ENCODE data around the gene NCAPD3. TPM values are rescaled to one million over a fixed set of nuclear protein-coding genes. Genes with fewer than 3 reads are reported as not detected.

NCAPD3 gene
- total RNA-seq, 3 donors from 2014 or later = 12.6 to 19.8 (median 16.6) TPM

DNA sequence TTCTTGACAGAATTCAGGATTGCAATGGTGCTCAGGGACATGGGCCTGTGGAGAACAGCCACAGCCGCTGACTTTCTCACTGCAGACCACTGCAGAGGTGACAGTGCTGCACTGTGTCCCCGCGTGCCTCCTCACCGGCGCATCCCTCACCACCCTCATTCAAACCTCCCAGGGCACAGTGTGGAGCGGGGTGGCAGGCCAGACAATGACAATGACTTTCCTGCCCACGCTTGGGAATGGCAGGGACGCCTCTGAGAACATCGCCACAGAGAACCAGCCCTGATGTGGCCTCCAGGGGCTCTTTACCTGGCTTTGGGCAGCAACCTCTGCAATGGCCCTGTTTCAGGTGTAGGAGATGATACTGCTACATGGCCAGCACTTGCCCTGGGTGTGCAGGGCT is 65.7 kb downstream of the NCAPD3 start:
- DNase-seq (no peak), ATAC-seq (no peak)
- Histone ChIP-seq H3K9me3 (no peaks in the 10 kb centered on the region), H3K4me1 (ENCODE audit: low read depth) (no peaks in the 10 kb centered on the region), H3K36me3 (ENCODE audit: low read depth) (no peaks in the 10 kb centered on the region), H3K4me3 (no peak overlapping the region)
- TF ChIP-seq, protein P1, sequence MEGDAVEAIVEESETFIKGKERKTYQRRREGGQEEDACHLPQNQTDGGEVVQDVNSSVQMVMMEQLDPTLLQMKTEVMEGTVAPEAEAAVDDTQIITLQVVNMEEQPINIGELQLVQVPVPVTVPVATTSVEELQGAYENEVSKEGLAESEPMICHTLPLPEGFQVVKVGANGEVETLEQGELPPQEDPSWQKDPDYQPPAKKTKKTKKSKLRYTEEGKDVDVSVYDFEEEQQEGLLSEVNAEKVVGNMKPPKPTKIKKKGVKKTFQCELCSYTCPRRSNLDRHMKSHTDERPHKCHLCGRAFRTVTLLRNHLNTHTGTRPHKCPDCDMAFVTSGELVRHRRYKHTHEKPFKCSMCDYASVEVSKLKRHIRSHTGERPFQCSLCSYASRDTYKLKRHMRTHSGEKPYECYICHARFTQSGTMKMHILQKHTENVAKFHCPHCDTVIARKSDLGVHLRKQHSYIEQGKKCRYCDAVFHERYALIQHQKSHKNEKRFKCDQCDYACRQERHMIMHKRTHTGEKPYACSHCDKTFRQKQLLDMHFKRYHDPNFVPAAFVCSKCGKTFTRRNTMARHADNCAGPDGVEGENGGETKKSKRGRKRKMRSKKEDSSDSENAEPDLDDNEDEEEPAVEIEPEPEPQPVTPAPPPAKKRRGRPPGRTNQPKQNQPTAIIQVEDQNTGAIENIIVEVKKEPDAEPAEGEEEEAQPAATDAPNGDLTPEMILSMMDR (IDR thresholded peaks at IDR 0.05) = no peak
- intact Hi-C loops (cut with DNase I, micrococcal nuclease) = no loop called here

DNA sequence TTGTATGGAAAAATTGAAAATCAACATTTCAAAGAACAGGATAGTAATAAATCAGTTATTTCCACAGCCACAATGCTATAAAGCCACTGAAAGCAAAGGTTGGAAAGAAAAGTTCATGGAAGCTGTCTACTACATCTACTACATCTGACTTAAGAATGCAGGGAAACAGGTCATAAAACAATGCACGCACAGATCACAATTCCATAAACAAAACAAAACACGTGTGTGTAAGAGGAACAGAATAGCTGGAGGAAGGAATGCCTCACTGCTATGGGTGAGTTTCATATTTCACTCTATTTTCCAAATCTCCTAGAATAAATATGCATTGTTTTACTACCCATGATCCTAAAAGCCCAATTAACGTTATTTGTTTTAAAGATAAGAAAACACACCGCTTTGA is 66.3 kb downstream of the NCAPD3 start:
- DNase-seq = no peak

DNA sequence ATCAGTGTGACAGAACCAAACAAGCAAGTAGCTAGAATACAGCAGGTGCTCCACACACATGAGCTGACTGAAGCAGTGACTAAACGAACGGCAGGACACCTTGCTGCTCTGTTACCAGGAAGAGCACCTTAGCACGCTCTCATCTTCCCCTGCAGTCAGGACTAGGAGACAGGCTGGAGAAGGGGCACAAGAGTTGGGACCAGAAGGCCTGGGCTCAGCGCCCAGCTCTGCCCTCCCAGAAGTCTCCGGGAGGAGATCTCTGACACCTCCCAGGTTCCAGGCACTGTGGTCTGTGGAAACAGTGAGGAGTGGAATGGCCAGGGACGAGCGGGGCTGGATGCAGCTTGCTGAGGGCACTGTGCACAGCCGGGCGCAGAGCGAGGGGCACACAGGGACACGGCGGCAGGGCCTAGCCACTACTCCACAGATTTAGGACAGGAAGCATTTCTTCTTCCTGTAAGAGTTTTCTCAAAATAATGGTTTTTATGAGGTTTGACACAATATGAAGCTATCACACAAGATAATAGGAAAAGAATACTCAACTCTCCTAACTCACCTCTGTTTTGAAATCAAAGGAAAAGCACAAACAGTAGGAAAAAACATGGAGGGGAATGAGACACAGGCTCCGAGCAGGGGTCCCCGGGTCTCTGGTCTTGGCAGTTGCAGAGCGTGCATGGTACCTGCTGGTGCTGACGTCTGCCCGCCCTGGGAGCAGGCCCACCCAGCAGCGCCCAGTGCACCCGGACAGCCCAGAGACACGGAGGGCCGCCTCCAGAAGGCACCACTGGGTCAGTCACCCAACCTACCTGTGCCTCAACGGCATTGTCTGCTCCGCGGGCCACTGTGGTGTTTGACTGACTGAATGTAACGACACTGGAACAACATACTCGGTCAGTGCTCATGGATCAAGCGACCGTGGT is 67.6 kb downstream of the NCAPD3 start:
- TF ChIP-seq, protein P1 (IDR thresholded peaks at IDR 0.05) = no peak
- no peaks in the 10 kb centered on the region for H3K36me3 ChIP-seq (ENCODE audit: low read depth)
- H3K4me3 ChIP-seq = no peak overlapping the region
- ATAC-seq (no peak), DNase-seq (no peak)
- intact Hi-C loops (cut with DNase I, micrococcal nuclease) = no loop called here
- H3K9me3 ChIP-seq = no peaks in the 10 kb centered on the region
- no peaks in the 10 kb centered on the region for H3K4me1 ChIP-seq (ENCODE audit: low read depth)

More for the DNA sequence above, 66.3 kb downstream of the NCAPD3 start:
- H3K36me3 ChIP-seq (ENCODE audit: low read depth) = no peaks in the 10 kb centered on the region
- no peak overlapping the region for H3K4me3 ChIP-seq
- ATAC-seq = no peak
- TF ChIP-seq, protein P1 (IDR thresholded peaks at IDR 0.05) = no peak
- no peaks in the 10 kb centered on the region for H3K9me3 ChIP-seq
- H3K4me1 ChIP-seq (ENCODE audit: low read depth) = no peaks in the 10 kb centered on the region
- intact Hi-C loops (cut with DNase I, micrococcal nuclease) = no loop called here

DNA sequence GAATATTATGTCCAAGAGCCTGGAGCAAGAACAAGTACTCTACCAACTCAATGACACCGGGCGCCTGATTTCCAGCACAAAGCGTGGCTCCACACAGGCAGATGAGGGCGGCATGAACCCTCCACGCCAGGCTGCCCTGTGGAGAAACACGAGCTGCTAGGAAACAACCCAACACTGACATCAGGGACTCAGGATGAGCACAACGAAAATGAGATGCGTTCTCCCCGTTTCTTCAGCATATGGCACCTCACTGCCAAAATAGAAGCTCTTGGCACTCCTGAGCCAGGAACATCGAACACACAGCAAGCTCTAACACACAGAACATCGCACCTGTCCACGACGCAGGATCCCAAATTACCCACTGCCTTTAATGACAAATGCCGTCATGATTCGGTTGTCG is 68.3 kb downstream of the NCAPD3 start:
- Histone ChIP-seq H3K36me3 (ENCODE audit: low read depth) (no peaks in the 10 kb centered on the region), H3K4me3 (no peak overlapping the region), H3K9me3 (no peaks in the 10 kb centered on the region), H3K4me1 (ENCODE audit: low read depth) (no peaks in the 10 kb centered on the region)
- intact Hi-C loops (cut with DNase I, micrococcal nuclease) = no loop called here
- ATAC-seq (no peak), DNase-seq (no peak)
- TF ChIP-seq, protein P1 (IDR thresholded peaks at IDR 0.05) = no peak

DNA sequence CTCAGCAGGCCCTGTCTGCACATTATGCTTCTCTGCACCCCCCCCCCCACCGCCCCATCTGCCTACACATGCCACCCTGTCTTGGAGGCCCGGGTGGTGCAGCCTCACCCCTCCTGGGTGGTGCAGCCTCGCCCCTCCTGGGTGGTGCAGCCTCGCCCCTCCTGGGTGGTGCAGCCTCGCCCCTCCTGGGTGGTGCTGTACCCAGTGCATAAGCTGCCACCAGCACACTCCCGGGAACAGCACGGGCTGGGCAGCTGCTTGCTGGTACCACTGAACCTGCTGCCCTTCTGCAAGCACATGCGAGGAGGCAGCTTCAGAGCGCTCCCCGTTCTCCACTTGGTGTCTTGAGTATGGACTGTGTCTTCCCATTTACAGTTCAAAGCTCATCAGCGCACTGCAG is 69.3 kb downstream of the NCAPD3 start:
- TF ChIP-seq, protein P1 (IDR thresholded peaks at IDR 0.05) = no peak
- H3K9me3 ChIP-seq = no peaks in the 10 kb centered on the region
- intact Hi-C loops (cut with DNase I, micrococcal nuclease) = no loop called here
- ATAC-seq (peak; percentile 37), DNase-seq (peak in 2 of 3 donors; percentile 15 to 46)
- no peak overlapping the region for H3K4me3 ChIP-seq
- no peaks in the 10 kb centered on the region for H3K36me3 ChIP-seq (ENCODE audit: low read depth)
- no peaks in the 10 kb centered on the region for H3K4me1 ChIP-seq (ENCODE audit: low read depth)

All from mucosa of descending colon (tissue), 3 donors.